HepG2 (cell line): ENCODE data around the gene TXNDC2. TPM values are rescaled to one million over a fixed set of nuclear protein-coding genes. Genes with fewer than 3 reads are reported as not detected.
A peak's percentile ranks its signal among the peaks of the same experiment; 100 is the strongest.

Experiments
- ATAC-seq: fragments of 200-7000 bp; cut with Tn5 transposase; 3 replicates; pipeline ENCODE4 v1.9.1; 2020; ENCODE audit warnings: mild to moderate bottlenecking, moderate library complexity
- BruUV-seq: library from RNA; stranded (reverse); fragments of 400-500 nt; replicated peaks from 2 replicates; lab custom pipeline; 2021; lab: Mats Ljungman, UMichigan
- CTCF ChIA-PET: fragments of 300-600 bp; formaldehyde crosslinking; extraction: SDS; loops from one replicate; lab custom pipeline; 2021; ENCODE audit warnings: low total read pairs, inconsistent platforms, low intra/inter-chr PET ratio; lab: Yijun Ruan, JAX
- POLR2A ChIA-PET: fragments of 350-600 bp; sonication (Branson Sonifier 250); formaldehyde crosslinking; loops from one replicate; lab custom pipeline; 2020; ENCODE audit warnings: antibody characterized with exemption, inconsistent platforms; lab: Yijun Ruan, JAX
- DNase-seq: peaks from one replicate; pipeline ENCODE4 v3.0.0-alpha.2; 2015; ENCODE audit warnings: low spot score
- FAIRE-seq: peaks from 3 replicates; lab custom pipeline; 2011; peaks lifted over from hg19 to GRCh38; lab: Jason Lieb, UNC
- H2AFZ ChIP-seq: one replicate; pipeline ENCODE4 v1.6.1; 2011; ENCODE audit warnings: low read length, inconsistent platforms
- H3K27ac ChIP-seq: fragments of 300-600 bp; 3 replicates; pipeline ENCODE4 v1.8.0; 2011; ENCODE audit warnings: mixed run types, mild to moderate bottlenecking, mixed read lengths, low read length, inconsistent platforms; ENCODE audit not compliant: insufficient read depth; ENCODE audit errors: extremely low read length
- H3K27me3 ChIP-seq, 2 experiments: fragments of 200-600 bp in 1 of 2; 2 replicates in 1 of 2; 3 replicates in 1 of 2; pipeline versions ENCODE4 v1.6.0 to v1.8.0; 2011; ENCODE audit warnings: low read length in 2 of 2, mild to moderate bottlenecking in 2 of 2, moderate library complexity in 2 of 2, inconsistent platforms in 1 of 2; ENCODE audit not compliant: insufficient read depth in 2 of 2, control insufficient read depth in 1 of 2
- H3K36me3 ChIP-seq, 2 experiments: fragments of 200-600 bp in 1 of 2; replicated peaks in 1 of 2; 2 replicates in 1 of 2; 3 replicates in 1 of 2; pipeline versions ENCODE4 v1.5.1 to v1.8.0; 2011; ENCODE audit warnings: low read length in 2 of 2, inconsistent platforms in 1 of 2; ENCODE audit not compliant: insufficient read depth in 2 of 2, control insufficient read depth in 1 of 2
- H3K4me1 ChIP-seq: 2 replicates; pipeline ENCODE4 v1.5.1; 2012; ENCODE audit warnings: low read length, inconsistent platforms; ENCODE audit not compliant: insufficient read depth
- H3K4me2 ChIP-seq: 2 replicates; pipeline ENCODE4 v1.6.0; 2011; ENCODE audit warnings: low read depth, low read length, inconsistent platforms
- H3K4me3 ChIP-seq, 3 experiments: fragments of 200-600 bp in 1 of 3; sonication (generic), shearing (Covaris generic) in 1 of 3; replicated peaks in 1 of 3; 2 replicates each; pipeline ENCODE4 v1.5.1; 2011 to 2016; ENCODE audit warnings: low read length in 3 of 3, inconsistent platforms in 2 of 3, low read depth in 2 of 3, mild to moderate bottlenecking in 2 of 3, control low read depth in 1 of 3, mixed read lengths in 1 of 3; ENCODE audit not compliant: insufficient read depth in 1 of 3
- H3K79me2 ChIP-seq: one replicate; pipeline ENCODE4 v1.6.1; 2011; ENCODE audit warnings: low read length, inconsistent platforms; ENCODE audit not compliant: insufficient read depth
- H3K9ac ChIP-seq: 2 replicates; pipeline ENCODE4 v1.6.0; 2011; ENCODE audit warnings: mild to moderate bottlenecking, low read depth, low read length, inconsistent platforms; ENCODE audit not compliant: insufficient read depth
- H3K9me3 ChIP-seq: 2 replicates; pipeline ENCODE4 v1.5.1; 2012; ENCODE audit warnings: mild to moderate bottlenecking, low read length
- H4K20me1 ChIP-seq: 2 replicates; pipeline ENCODE4 v1.6.0; 2011; ENCODE audit warnings: inconsistent platforms, mild to moderate bottlenecking, low read length, moderate library complexity; ENCODE audit not compliant: insufficient read depth
- BHLHE40 ChIP-seq: IDR thresholded peaks from 2 replicates; pipeline ENCODE4 v1.6.1; 2011; ENCODE audit warnings: low read length, improper control_type of control experiment
- EED ChIP-seq: sonication (generic); formaldehyde crosslinking; IDR thresholded peaks from 2 replicates; pipeline ENCODE4 v1.5.0; 2020; ENCODE audit warnings: mild to moderate bottlenecking, missing genetic modification reagents
- HNRNPLL ChIP-seq: fragments of 200-400 bp; formaldehyde crosslinking; IDR thresholded peaks from 2 replicates; pipeline ENCODE4 v1.6.1; 2017; ENCODE audit warnings: mild to moderate bottlenecking, low read depth, low read length; ENCODE audit not compliant: poor library complexity, severe bottlenecking
- IRX3 ChIP-seq: sonication (generic); formaldehyde crosslinking; IDR thresholded peaks from 2 replicates; pipeline ENCODE4 v1.8.1; 2023; ENCODE audit warnings: mild to moderate bottlenecking, low read depth, missing genetic modification reagents, borderline replicate concordance
- KAT8 ChIP-seq: IDR thresholded peaks from 2 replicates; pipeline ENCODE4 v1.6.1; 2016; ENCODE audit warnings: missing genetic modification reagents, missing compliant biosample characterization
- KLF6 ChIP-seq: IDR thresholded peaks from 2 replicates; pipeline ENCODE4 v1.8.0; 2016; ENCODE audit warnings: missing biosample characterization, missing genetic modification reagents
- KMT2A ChIP-seq: sonication (generic); formaldehyde crosslinking; IDR thresholded peaks from 2 replicates; pipeline ENCODE4 v1.4.0; 2020; ENCODE audit warnings: missing genetic modification reagents
- KMT2B ChIP-seq: IDR thresholded peaks from 2 replicates; pipeline ENCODE4 v1.6.1; 2016; ENCODE audit warnings: missing genetic modification reagents, missing compliant biosample characterization
- MBNL3 ChIP-seq: fragments of 250-450 bp; sonication (Bioruptor Pico); conservative IDR thresholded peaks from 2 replicates; pipeline ENCODE4 v1.8.0; 2022; ENCODE audit warnings: mild to moderate bottlenecking, inconsistent platforms
- ZNF138 ChIP-seq: sonication (generic); formaldehyde crosslinking; IDR thresholded peaks from 2 replicates; pipeline ENCODE4 v1.5.0; 2020; ENCODE audit warnings: mild to moderate bottlenecking, low read depth, missing genetic modification reagents
- ZNF224 ChIP-seq: sonication (generic); formaldehyde crosslinking; IDR thresholded peaks from 2 replicates; pipeline ENCODE4 v1.5.0; 2020; ENCODE audit warnings: mild to moderate bottlenecking, missing genetic modification reagents
- ZNF292 ChIP-seq: sonication (generic); formaldehyde crosslinking; IDR thresholded peaks from 2 replicates; pipeline ENCODE4 v1.8.1; 2022; ENCODE audit warnings: mild to moderate bottlenecking, low read depth, missing genetic modification reagents, borderline replicate concordance
- ZNF768 ChIP-seq: sonication (generic); formaldehyde crosslinking; IDR thresholded peaks from 2 replicates; pipeline ENCODE4 v1.4.0; 2020; ENCODE audit warnings: missing genetic modification reagents
- WGBS: methylation state at CpG from one replicate; pipeline ENCODE4 v1.1.6; 2017; ENCODE audit warnings: low lambda C conversion rate; 5-methylcytosine and 5-hydroxymethylcytosine counted together
- in situ Hi-C: cut with HindIII; loops from 2 replicates; pipeline ENCODE4 v1.10.0; 2017; ENCODE audit warnings: low pct_unique_long_range_greater_than_20kb; ENCODE audit not compliant: extremely low pct_ligation_motif_present
- intact Hi-C: fragments of 100-400 bp; cut with micrococcal nuclease; formaldehyde crosslinking; loops from one replicate; pipeline ENCODE4 v1.10.0; 2022; ENCODE audit not compliant: unreplicated experiment
- polyA plus RNA-seq, 8 experiments: library from polyadenylated mRNA; depleted of rRNA in 3 of 8; stranded (reverse) in 7 of 8; unstranded in 1 of 8; fragments of >200 nt; fragmentation: Illumina TruSeq in 4 of 8; extraction: Trizol in 4 of 8; gene quantifications; 2 replicates each; pipeline versions ENCODE4 v1.2.1 to v1.2.3, GENCODE V29; 2011 to 2016; ENCODE audit warnings: low read depth in 4 of 8, missing spikeins in 1 of 8, mixed read lengths in 1 of 8; ENCODE audit not compliant: insufficient read depth in 1 of 8
- total RNA-seq, 5 experiments: library from RNA; depleted of rRNA; stranded (reverse); fragments of >200 nt; fragmentation: Illumina TruSeq; extraction: Trizol; gene quantifications; 2 replicates each; pipeline ENCODE4 v1.2.3, GENCODE V29; 2016; ENCODE audit warnings: low read depth in 1 of 5
- TF ChIP-seq, protein P1 (sequence below): sonication (generic); formaldehyde crosslinking; IDR thresholded peaks from 2 replicates; pipeline ENCODE4 v1.8.1; 2023; ENCODE audit warnings: missing genetic modification reagents, mild to moderate bottlenecking, borderline replicate concordance
- TF ChIP-seq, protein P2 (sequence below), 2 experiments: fragments of 450-650 bp in 1 of 2; sonication (generic) in 1 of 2; formaldehyde crosslinking; IDR thresholded peaks; 2 replicates each; pipeline versions ENCODE4 v1.5.0 to v1.8.0; 2020 to 2022; ENCODE audit warnings: mild to moderate bottlenecking in 1 of 2, missing genetic modification reagents in 1 of 2
- TF ChIP-seq, protein P3 (sequence below): sonication (generic); formaldehyde crosslinking; IDR thresholded peaks from 2 replicates; pipeline ENCODE4 v1.5.1; 2020; ENCODE audit warnings: mild to moderate bottlenecking, missing genetic modification reagents, moderate library complexity
- TF ChIP-seq, protein P4 (sequence below): sonication (generic); formaldehyde crosslinking; IDR thresholded peaks from 2 replicates; pipeline ENCODE4 v1.5.1; 2020; ENCODE audit warnings: missing genetic modification reagents, mild to moderate bottlenecking, borderline replicate concordance

TXNDC2 gene
- total and polyA plus RNA-seq, 2 of the 13 experiments (the other 11 are each of a cell fraction or from before 2014, with no cell fraction given) = not detected

DNA sequence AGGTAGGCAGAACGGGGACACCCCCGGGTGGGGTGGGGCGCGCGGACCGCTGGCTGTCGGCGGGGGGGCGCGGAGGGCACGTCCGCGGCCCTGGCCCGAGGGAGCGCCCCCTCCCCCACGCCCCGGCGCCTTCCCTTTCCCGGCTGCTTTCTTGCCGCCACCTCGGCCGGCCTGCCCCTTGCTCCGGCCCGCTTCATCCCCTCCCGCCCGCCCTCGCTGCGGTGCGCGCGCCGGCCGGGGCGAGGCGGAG is 28.5 kb downstream of the TXNDC2 start (continued):
- 0 out of 2 replicates have a peak, but pooled peaks have one; percentile 2 for TF ChIP-seq ZNF224 (CRISPR knock-in tag)

DNA sequence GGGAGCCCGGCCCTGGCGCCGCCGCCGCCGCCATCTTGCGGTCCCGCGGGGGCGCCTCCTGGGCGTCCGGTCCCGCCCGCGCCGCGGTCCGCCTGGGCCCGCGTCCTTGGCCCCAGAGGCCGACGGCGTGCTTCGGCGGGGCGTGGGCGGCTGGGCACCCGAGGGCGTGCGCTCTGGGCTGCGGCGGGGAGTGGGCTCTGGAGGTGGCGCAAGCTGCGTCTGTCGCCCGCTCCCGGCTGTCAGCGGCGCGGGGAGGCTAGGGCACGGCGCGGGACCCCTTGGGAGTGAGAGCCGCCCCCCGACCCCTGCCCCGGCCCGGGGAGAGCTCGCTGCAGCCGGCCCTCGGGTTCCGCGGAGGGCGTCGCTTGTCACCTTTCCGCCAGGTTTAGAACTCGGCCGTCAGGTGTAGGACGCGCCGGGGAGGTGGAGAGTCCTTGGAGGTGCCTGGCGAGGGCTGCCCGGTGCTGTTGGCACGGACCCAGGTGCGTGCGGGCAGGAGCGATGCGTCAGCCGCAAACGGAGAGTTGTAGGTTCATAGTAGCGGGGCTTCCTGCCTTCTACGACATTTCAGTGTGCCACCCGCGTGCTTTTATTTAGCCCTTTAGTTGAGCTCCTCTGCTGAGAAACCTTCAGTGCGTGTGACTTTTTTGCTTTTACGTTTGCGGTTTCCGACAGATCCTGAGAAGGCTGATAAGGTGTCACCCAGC is 29.0 kb downstream of the TXNDC2 start:
- peak overlapping the region; percentile 78 for H3K27ac ChIP-seq
- intact Hi-C loops (loop anchor here (5.0 kb wide), 2 partner anchors 107 to 302 kb away; partner anchors contain the start of gene PPP4R1), in situ Hi-C loops (no loop called here)
- ATAC-seq = peak; percentile 52
- no peak for FAIRE-seq
- H3K4me1 ChIP-seq = peaks cover 47% of the 10 kb centered on the region
- peak overlapping the region; percentile 81 to 98 (median 96) for H3K4me3 ChIP-seq
- POLR2A ChIA-PET = interaction anchor here (0.7 to 2.9 kb wide), 5 partner anchors 16 to 111 kb away, joined by 3 to 25 read pairs (median 7); no protein-coding TSS in a partner anchor
- DNase-seq = peak; percentile 51
- H3K79me2 ChIP-seq = peaks cover 56% of the 10 kb centered on the region
- no TSS peak for BruUV-seq
- H2AFZ ChIP-seq = no peak overlapping the region
- no peaks in the 10 kb centered on the region for H3K9me3 ChIP-seq
- H3K4me2 ChIP-seq = peak overlapping the region; percentile 77
- peak overlapping the region; percentile 97 for H3K9ac ChIP-seq
- no peaks in the 10 kb centered on the region for H3K36me3 ChIP-seq
- WGBS = under 1% methylated on average over 15 of the region's 77 CpGs
- peaks cover 50% of the 10 kb centered on the region for H4K20me1 ChIP-seq
- H3K27me3 ChIP-seq = no peaks in the 10 kb centered on the region; a peak in 1 of 5 replicates
- CTCF ChIA-PET = no interaction called here
- TF ChIP-seq, protein P1, sequence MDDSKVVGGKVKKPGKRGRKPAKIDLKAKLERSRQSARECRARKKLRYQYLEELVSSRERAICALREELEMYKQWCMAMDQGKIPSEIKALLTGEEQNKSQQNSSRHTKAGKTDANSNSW (CRISPR knock-in tag) = no peak
- TF ChIP-seq BHLHE40 (peak; percentile 52), KAT8 (no peak), KMT2B (CRISPR knock-in tag) (peak; percentile 24; the same call in 1 of the 2 replicates), KLF6 (CRISPR knock-in tag) (peak; percentile 41; the same call in 1 of the 2 replicates), ZNF138 (CRISPR knock-in tag) (no peak), KMT2A (CRISPR knock-in tag) (peak; percentile 54), IRX3 (no peak), HNRNPLL (peak; percentile 56), ZNF768 (CRISPR knock-in tag) (peak; percentile 16; the same call in 1 of the 2 replicates), MBNL3 (CRISPR knock-in tag) (no peak), ZNF292 (CRISPR knock-in tag) (peak; percentile 18; the same call in 1 of the 2 replicates), EED (no peak)
- TF ChIP-seq, protein P2, sequence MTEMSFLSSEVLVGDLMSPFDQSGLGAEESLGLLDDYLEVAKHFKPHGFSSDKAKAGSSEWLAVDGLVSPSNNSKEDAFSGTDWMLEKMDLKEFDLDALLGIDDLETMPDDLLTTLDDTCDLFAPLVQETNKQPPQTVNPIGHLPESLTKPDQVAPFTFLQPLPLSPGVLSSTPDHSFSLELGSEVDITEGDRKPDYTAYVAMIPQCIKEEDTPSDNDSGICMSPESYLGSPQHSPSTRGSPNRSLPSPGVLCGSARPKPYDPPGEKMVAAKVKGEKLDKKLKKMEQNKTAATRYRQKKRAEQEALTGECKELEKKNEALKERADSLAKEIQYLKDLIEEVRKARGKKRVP (CRISPR knock-in tag; IDR thresholded peaks at IDR 0.05) = no peak
- TF ChIP-seq, protein P3, sequence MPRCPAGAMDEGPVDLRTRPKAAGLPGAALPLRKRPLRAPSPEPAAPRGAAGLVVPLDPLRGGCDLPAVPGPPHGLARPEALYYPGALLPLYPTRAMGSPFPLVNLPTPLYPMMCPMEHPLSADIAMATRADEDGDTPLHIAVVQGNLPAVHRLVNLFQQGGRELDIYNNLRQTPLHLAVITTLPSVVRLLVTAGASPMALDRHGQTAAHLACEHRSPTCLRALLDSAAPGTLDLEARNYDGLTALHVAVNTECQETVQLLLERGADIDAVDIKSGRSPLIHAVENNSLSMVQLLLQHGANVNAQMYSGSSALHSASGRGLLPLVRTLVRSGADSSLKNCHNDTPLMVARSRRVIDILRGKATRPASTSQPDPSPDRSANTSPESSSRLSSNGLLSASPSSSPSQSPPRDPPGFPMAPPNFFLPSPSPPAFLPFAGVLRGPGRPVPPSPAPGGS (CRISPR knock-in tag) = peak; percentile 49; the same call in 1 of the 2 replicates
- TF ChIP-seq, protein P4, sequence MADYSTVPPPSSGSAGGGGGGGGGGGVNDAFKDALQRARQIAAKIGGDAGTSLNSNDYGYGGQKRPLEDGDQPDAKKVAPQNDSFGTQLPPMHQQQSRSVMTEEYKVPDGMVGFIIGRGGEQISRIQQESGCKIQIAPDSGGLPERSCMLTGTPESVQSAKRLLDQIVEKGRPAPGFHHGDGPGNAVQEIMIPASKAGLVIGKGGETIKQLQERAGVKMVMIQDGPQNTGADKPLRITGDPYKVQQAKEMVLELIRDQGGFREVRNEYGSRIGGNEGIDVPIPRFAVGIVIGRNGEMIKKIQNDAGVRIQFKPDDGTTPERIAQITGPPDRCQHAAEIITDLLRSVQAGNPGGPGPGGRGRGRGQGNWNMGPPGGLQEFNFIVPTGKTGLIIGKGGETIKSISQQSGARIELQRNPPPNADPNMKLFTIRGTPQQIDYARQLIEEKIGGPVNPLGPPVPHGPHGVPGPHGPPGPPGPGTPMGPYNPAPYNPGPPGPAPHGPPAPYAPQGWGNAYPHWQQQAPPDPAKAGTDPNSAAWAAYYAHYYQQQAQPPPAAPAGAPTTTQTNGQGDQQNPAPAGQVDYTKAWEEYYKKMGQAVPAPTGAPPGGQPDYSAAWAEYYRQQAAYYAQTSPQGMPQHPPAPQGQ (CRISPR knock-in tag) = no peak
